OCI-LY3 (cell line): Measurements from ENCODE around the gene PURB.

ENCODE experiments used
- H2AFZ ChIP-seq: fragments of 200-600, 300-600 bp; shearing (Covaris generic); 2 replicates; pipeline ENCODE4 v1.6.0; 2014; ENCODE audit warnings: antibody characterized with exemption, low read depth, low read length
- H3K27ac ChIP-seq: fragments of 200-600, 300-600 bp; sonication (generic); 2 replicates; pipeline ENCODE4 v1.5.1; 2014; ENCODE audit warnings: mild to moderate bottlenecking, low read length, moderate library complexity, mixed read lengths
- H3K27me3 ChIP-seq: fragments of 200-600, 300-600 bp; sonication (generic); 2 replicates; pipeline ENCODE4 v1.6.1; 2014; ENCODE audit warnings: low read depth, low read length, mixed read lengths
- H3K36me3 ChIP-seq: fragments of 200-600, 300-600 bp; sonication (generic); replicated peaks from 2 replicates; pipeline ENCODE3; 2014; ENCODE audit warnings: low read depth, low read length, mixed read lengths
- H3K4me1 ChIP-seq: fragments of 300-600, 200-600 bp; sonication (generic); 2 replicates; pipeline ENCODE4 v1.6.1; 2014; ENCODE audit warnings: low read length, mixed read lengths
- H3K4me2 ChIP-seq: fragments of 200-600, 300-600 bp; sonication (generic); 2 replicates; pipeline ENCODE4 v1.6.1; 2014; ENCODE audit warnings: low read length, mixed read lengths
- H3K4me3 ChIP-seq: fragments of 300-600, 200-600 bp; sonication (generic); 2 replicates; pipeline ENCODE4 v1.5.1; 2014; ENCODE audit warnings: antibody characterized with exemption, mild to moderate bottlenecking, low read length, moderate library complexity
- H3K79me2 ChIP-seq: fragments of 300-600, 200-600 bp; shearing (Covaris generic); 2 replicates; pipeline ENCODE4 v1.6.1; 2014; ENCODE audit warnings: mild to moderate bottlenecking, low read length, mixed read lengths
- H3K9ac ChIP-seq: fragments of 300-600, 200-600 bp; shearing (Covaris generic); 2 replicates; pipeline ENCODE4 v1.6.0; 2014; ENCODE audit warnings: mild to moderate bottlenecking, low read length, moderate library complexity
- H3K9me3 ChIP-seq: fragments of 200-600, 300-600 bp; shearing (Covaris generic); 2 replicates; pipeline ENCODE4 v1.6.1; 2014; ENCODE audit warnings: low read length, mixed read lengths; ENCODE audit not compliant: insufficient read depth
- H4K20me1 ChIP-seq: fragments of 200-600, 300-600 bp; sonication (generic); 2 replicates; pipeline ENCODE4 v1.6.1; 2016; ENCODE audit warnings: low read length, mixed read lengths; ENCODE audit not compliant: insufficient read depth
- CTCF ChIP-seq: fragments of 200-600, 300-600 bp; sonication (generic); IDR thresholded peaks from 2 replicates; pipeline ENCODE4 v1.5.1; 2014; ENCODE audit warnings: antibody characterized with exemption, low read length, low read depth
- EZH2phosphoT487 ChIP-seq: fragments of 200-600 bp; shearing (Covaris generic); IDR thresholded peaks from 2 replicates; pipeline ENCODE4 v1.6.1; 2018; ENCODE audit warnings: antibody characterized with exemption, mixed run types, low read depth

The PURB gene

DNA sequence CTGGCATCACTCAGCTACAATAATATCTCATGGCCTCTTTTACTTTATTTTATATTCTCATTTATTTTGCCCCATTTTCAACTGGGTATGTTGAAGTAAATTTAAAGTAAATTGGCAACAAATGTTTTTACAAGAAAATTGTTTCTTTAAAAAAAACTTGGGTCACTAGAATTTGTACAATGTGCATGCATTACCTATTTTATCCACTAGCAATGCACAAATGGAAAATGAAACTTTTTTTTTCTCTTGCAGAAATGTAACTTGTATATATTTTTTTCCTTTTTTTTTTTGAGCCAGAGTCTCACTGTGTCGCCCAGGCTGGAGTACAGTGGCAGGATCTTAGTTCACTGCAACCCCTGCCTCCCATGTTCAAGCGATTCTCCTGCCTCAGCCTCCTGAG is 27.2 kb downstream of the PURB start:
- Histone ChIP-seq H3K9ac (no peak overlapping the region), H3K9me3 (no peaks in the 10 kb centered on the region), H3K4me2 (no peak overlapping the region), H3K4me3 (no peak overlapping the region), H2AFZ (no peak overlapping the region), H3K27ac (no peak overlapping the region), H3K4me1 (no peaks in the 10 kb centered on the region), H3K79me2 (no peaks in the 10 kb centered on the region), H3K36me3 (no peaks in the 10 kb centered on the region), H4K20me1 (no peaks in the 10 kb centered on the region), H3K27me3 (0 out of 2 replicates have a peak, but pooled peaks cover 7% of the 10 kb centered on the region)
- TF ChIP-seq CTCF (no peak), EZH2phosphoT487 (no peak)

DNA sequence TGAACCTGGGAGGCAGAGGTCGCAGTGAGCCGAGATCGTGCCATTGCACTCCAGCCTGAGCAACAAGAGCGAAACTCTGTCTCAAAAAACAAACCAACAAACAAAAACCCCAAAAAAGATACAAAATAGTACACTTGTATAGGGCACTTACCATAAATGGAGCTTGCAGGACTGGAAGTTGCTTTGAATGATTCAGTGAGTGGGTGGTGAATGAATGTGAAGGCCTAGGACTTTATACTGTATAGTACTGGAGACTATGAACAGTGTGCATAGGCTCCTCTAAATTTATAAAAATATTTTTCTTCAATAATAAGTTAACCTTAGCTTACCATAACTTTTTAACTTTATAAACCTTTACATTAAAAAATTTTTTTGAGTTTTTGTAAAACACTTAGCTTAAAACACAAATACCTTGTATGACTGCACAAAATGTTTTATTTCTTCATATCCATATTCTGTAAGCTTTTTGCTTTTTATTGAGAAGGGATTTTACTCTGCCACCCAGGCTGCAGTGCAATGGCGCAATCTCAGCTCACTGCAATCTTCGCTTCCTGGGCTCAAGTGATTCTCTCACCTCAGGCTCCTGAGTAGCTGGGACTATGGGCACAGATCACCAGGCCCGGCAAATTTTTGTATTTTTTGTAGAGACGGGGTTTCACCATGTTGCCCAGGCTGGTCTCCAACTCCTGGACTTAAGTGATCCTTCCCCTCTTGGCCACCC is 30.5 kb downstream of the PURB start:
- peaks cover 2% of the 10 kb centered on the region for H3K36me3 ChIP-seq
- H2AFZ ChIP-seq, result no peak overlapping the region
- no peaks in the 10 kb centered on the region for H4K20me1 ChIP-seq
- no peak overlapping the region for H3K4me2 ChIP-seq
- no peak overlapping the region for H3K27ac ChIP-seq
- no peak overlapping the region for H3K9ac ChIP-seq
- no peak overlapping the region for H3K4me3 ChIP-seq
- no peaks in the 10 kb centered on the region for H3K27me3 ChIP-seq
- no peak for TF ChIP-seq EZH2phosphoT487
- TF ChIP-seq CTCF, result no peak
- no peaks in the 10 kb centered on the region for H3K79me2 ChIP-seq
- H3K4me1 ChIP-seq, result no peaks in the 10 kb centered on the region; the same call in 1 of the 2 replicates
- no peaks in the 10 kb centered on the region for H3K9me3 ChIP-seq

DNA sequence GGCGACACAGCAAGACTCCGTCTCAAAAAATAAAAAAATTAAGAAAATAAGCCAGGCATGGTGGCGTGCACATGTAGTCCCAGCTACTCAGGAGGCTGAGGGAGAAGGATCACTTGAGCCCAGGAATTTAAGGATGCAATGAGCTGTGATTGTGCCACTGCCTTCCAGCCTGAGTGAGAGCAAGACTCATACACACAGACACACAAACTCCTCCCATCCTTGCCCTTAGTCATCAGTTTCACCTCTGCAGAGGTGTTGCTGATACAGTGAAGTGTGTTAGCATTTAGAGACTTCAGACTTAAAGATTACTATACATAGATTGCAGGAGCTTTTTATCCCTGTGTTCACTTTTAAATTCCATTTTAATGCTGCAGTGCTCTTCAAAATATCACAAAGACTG is 31.9 kb downstream of the PURB start:
- H3K27ac ChIP-seq, result no peak overlapping the region
- no peak overlapping the region for H2AFZ ChIP-seq
- no peaks in the 10 kb centered on the region for H3K9me3 ChIP-seq
- H3K4me3 ChIP-seq, result no peak overlapping the region
- H3K79me2 ChIP-seq, result peaks cover 7% of the 10 kb centered on the region
- TF ChIP-seq CTCF (no peak), EZH2phosphoT487 (no peak)
- H3K27me3 ChIP-seq, result no peaks in the 10 kb centered on the region
- H3K36me3 ChIP-seq, result peaks cover 2% of the 10 kb centered on the region
- H3K4me2 ChIP-seq, result no peak overlapping the region
- peaks cover 5% of the 10 kb centered on the region for H3K4me1 ChIP-seq
- H4K20me1 ChIP-seq, result no peaks in the 10 kb centered on the region
- no peak overlapping the region for H3K9ac ChIP-seq

- H3K4me3 ChIP-seq, result no peak overlapping the region
- H3K79me2 ChIP-seq, result peaks cover 7% of the 10 kb centered on the region
- peaks cover 5% of the 10 kb centered on the region for H3K4me1 ChIP-seq
- no peak overlapping the region for H3K4me2 ChIP-seq
- H4K20me1 ChIP-seq, result no peaks in the 10 kb centered on the region
- no peak overlapping the region for H2AFZ ChIP-seq
- TF ChIP-seq EZH2phosphoT487, result no peak
- no peak for TF ChIP-seq CTCF
- no peaks in the 10 kb centered on the region for H3K27me3 ChIP-seq
- H3K27ac ChIP-seq, result no peak overlapping the region
- H3K9me3 ChIP-seq, result no peaks in the 10 kb centered on the region
- no peak overlapping the region for H3K9ac ChIP-seq
- H3K36me3 ChIP-seq, result peaks cover 2% of the 10 kb centered on the region
These were observed 32.7 kb downstream of the PURB start for GRCh38 chr7:44852590-44852989.
